ENCODE data around the gene EEIG1. TPM values are rescaled to one million over a fixed set of nuclear protein-coding genes. Genes with fewer than 3 reads are reported as not detected.

EEIG1 gene
- total RNA-seq, 2 experiments from 2014 or later = 50.7 to 58.0 TPM

GRCh38 chr9:127958728-127959127, 22.1 kb downstream of the EEIG1 start:
- Mint-ChIP-seq H3K9me3 (no peaks in the 10 kb centered on the region), H3K4me1 (ENCODE audit: low read depth) (peaks cover 91% of the 10 kb centered on the region), H3K4me3 (no peak overlapping the region), H3K27ac (peak overlapping the region; percentile 26), H3K27me3 (no peaks in the 10 kb centered on the region), H3K36me3 (peaks cover 7% of the 10 kb centered on the region)
- no peak for DNase-seq
- ChIA-PET CTCF (interaction anchor here (0.9 to 9.9 kb wide), 6 partner anchors 9 to 76 kb away, joined by 3 to 142 read pairs (median 4); no protein-coding TSS in a partner anchor), POLR2A (no interaction called here)
- intact Hi-C loops (cut with micrococcal nuclease) = loop anchor here (5.0 kb wide), 1 partner anchor 159 kb away; no protein-coding TSS in a partner anchor

- POLR2A ChIA-PET = interaction anchor here (1.1 to 2.7 kb wide), 7 partner anchors 8 to 71 kb away, joined by 3 to 31 read pairs (median 6); partner anchors contain the start of gene EEIG1
- no peaks in the 10 kb centered on the region for H3K27me3 Mint-ChIP-seq
- intact Hi-C loops (cut with micrococcal nuclease) = loop anchor here (1.0 to 5.0 kb wide), 5 partner anchors 15 to 162 kb away; no protein-coding TSS in a partner anchor
- no peaks in the 10 kb centered on the region for H3K9me3 Mint-ChIP-seq
- H3K4me3 Mint-ChIP-seq = peak overlapping the region; percentile 30
- H3K4me1 Mint-ChIP-seq (ENCODE audit: low read depth) = peaks cover 80% of the 10 kb centered on the region
- H3K36me3 Mint-ChIP-seq = peaks cover 3% of the 10 kb centered on the region
- DNase-seq = peak; percentile 95
- H3K27ac Mint-ChIP-seq = peak overlapping the region; percentile 92
- CTCF ChIA-PET = interaction anchor here (0.6 to 9.9 kb wide), 27 partner anchors 8 to 162 kb away, joined by 3 to 142 read pairs (median 6); partner anchors contain the start of gene EEIG1
Measured at GRCh38 chr9:127955294-127956015, 25.3 kb downstream of the EEIG1 start.

GRCh38 chr9:127954831-127955293, 25.9 kb downstream of the EEIG1 start:
- no peaks in the 10 kb centered on the region for H3K9me3 Mint-ChIP-seq
- peak overlapping the region; percentile 92 for H3K27ac Mint-ChIP-seq
- ChIA-PET CTCF (interaction anchor here (0.7 to 9.9 kb wide), 22 partner anchors 9 to 163 kb away, joined by 3 to 142 read pairs (median 10); partner anchors contain the start of gene EEIG1), POLR2A (interaction anchor here (1.1 to 2.7 kb wide), 8 partner anchors 8 to 77 kb away, joined by 3 to 31 read pairs (median 6); partner anchors contain the start of gene EEIG1)
- intact Hi-C loops (cut with micrococcal nuclease) = loop anchor here (1.0 to 5.0 kb wide), 5 partner anchors 15 to 162 kb away; no protein-coding TSS in a partner anchor
- H3K4me3 Mint-ChIP-seq = no peak overlapping the region
- peaks cover 5% of the 10 kb centered on the region for H3K36me3 Mint-ChIP-seq
- H3K4me1 Mint-ChIP-seq (ENCODE audit: low read depth) = peaks cover 78% of the 10 kb centered on the region
- DNase-seq = no peak
- no peaks in the 10 kb centered on the region for H3K27me3 Mint-ChIP-seq

- H3K36me3 Mint-ChIP-seq = peaks cover 5% of the 10 kb centered on the region
- POLR2A ChIA-PET = interaction anchor here (1.1 to 2.7 kb wide), 7 partner anchors 9 to 78 kb away, joined by 3 to 31 read pairs (median 6); partner anchors contain the start of gene EEIG1
- intact Hi-C loops (cut with micrococcal nuclease) = no loop called here
Measured at GRCh38 chr9:127953768-127954505, 26.9 kb downstream of the EEIG1 start.

GRCh38 chr9:127953154-127953553, 27.6 kb downstream of the EEIG1 start:
- DNase-seq = no peak
- CTCF ChIA-PET = interaction anchor here (1.1 to 9.9 kb wide), 6 partner anchors 10 to 164 kb away, joined by 3 to 142 read pairs (median 16); no protein-coding TSS in a partner anchor
- Mint-ChIP-seq H3K36me3 (peaks cover 5% of the 10 kb centered on the region), H3K27ac (peak overlapping the region; percentile 23), H3K9me3 (no peaks in the 10 kb centered on the region), H3K4me1 (ENCODE audit: low read depth) (peaks cover 67% of the 10 kb centered on the region), H3K27me3 (no peaks in the 10 kb centered on the region), H3K4me3 (no peak overlapping the region)
- intact Hi-C loops (cut with micrococcal nuclease) = no loop called here
- POLR2A ChIA-PET = interaction anchor here (1.3 kb wide), 1 partner anchor 82 kb away, joined by 3 read pairs; no protein-coding TSS in a partner anchor

More at GRCh38 chr9:127953768-127954505, 26.9 kb downstream of the EEIG1 start:
- Mint-ChIP-seq H3K27ac (peak overlapping the region; percentile 92), H3K4me3 (no peak overlapping the region), H3K9me3 (no peaks in the 10 kb centered on the region), H3K27me3 (no peaks in the 10 kb centered on the region), H3K4me1 (ENCODE audit: low read depth) (peaks cover 69% of the 10 kb centered on the region)
- CTCF ChIA-PET = interaction anchor here (1.0 to 9.9 kb wide), 12 partner anchors 10 to 164 kb away, joined by 3 to 142 read pairs (median 14); partner anchors contain the start of gene EEIG1
- peak; percentile 46 for DNase-seq

- Mint-ChIP-seq H3K4me1 (ENCODE audit: low read depth) (peaks cover 49% of the 10 kb centered on the region), H3K36me3 (peaks cover 4% of the 10 kb centered on the region), H3K27ac (peak overlapping the region; percentile 53), H3K27me3 (no peaks in the 10 kb centered on the region), H3K9me3 (no peaks in the 10 kb centered on the region), H3K4me3 (no peak overlapping the region)
- POLR2A ChIA-PET = no interaction called here
- CTCF ChIA-PET = interaction anchor here (1.4 to 9.9 kb wide), 2 partner anchors 8 to 84 kb away, joined by 6 to 120 read pairs; no protein-coding TSS in a partner anchor
- DNase-seq = no peak
- intact Hi-C loops (cut with micrococcal nuclease) = no loop called here
Measured at GRCh38 chr9:127950513-127951289, 30.1 kb downstream of the EEIG1 start.

GRCh38 chr9:127949827-127950512, 30.8 kb downstream of the EEIG1 start:
- intact Hi-C loops (cut with micrococcal nuclease) = no loop called here
- DNase-seq = no peak
- ChIA-PET POLR2A (interaction anchor here (0.6 to 1.2 kb wide), 2 partner anchors 23 to 69 kb away, joined by 3 to 4 read pairs; no protein-coding TSS in a partner anchor), CTCF (interaction anchor here (0.5 to 9.9 kb wide), 6 partner anchors 7 to 168 kb away, joined by 3 to 120 read pairs (median 3); partner anchors contain the start of gene CDK9)
- Mint-ChIP-seq H3K4me3 (no peak overlapping the region), H3K27ac (peak overlapping the region; percentile 53), H3K27me3 (no peaks in the 10 kb centered on the region), H3K4me1 (ENCODE audit: low read depth) (peaks cover 42% of the 10 kb centered on the region), H3K9me3 (no peaks in the 10 kb centered on the region), H3K36me3 (peaks cover 8% of the 10 kb centered on the region)

- H3K27me3 Mint-ChIP-seq = no peaks in the 10 kb centered on the region
- no peak overlapping the region for H3K4me3 Mint-ChIP-seq
- no peak overlapping the region for H3K27ac Mint-ChIP-seq
- peaks cover 18% of the 10 kb centered on the region for H3K36me3 Mint-ChIP-seq
- no peak for DNase-seq
- ChIA-PET CTCF (interaction anchor here (1.0 to 15.3 kb wide), 3 partner anchors 86 to 177 kb away, joined by 3 to 347 read pairs (median 6); no protein-coding TSS in a partner anchor), POLR2A (no interaction called here)
- no peaks in the 10 kb centered on the region for H3K9me3 Mint-ChIP-seq
- intact Hi-C loops (cut with micrococcal nuclease) = no loop called here
- H3K4me1 Mint-ChIP-seq (ENCODE audit: low read depth) = peaks cover 33% of the 10 kb centered on the region
Measured at GRCh38 chr9:127947841-127948710, 32.7 kb downstream of the EEIG1 start.

GRCh38 chr9:127946728-127947127, 34.1 kb downstream of the EEIG1 start:
- intact Hi-C loops (cut with micrococcal nuclease) = no loop called here
- no peaks in the 10 kb centered on the region for H3K9me3 Mint-ChIP-seq
- H3K27ac Mint-ChIP-seq = no peak overlapping the region
- POLR2A ChIA-PET = no interaction called here
- DNase-seq = no peak
- no peaks in the 10 kb centered on the region for H3K27me3 Mint-ChIP-seq
- CTCF ChIA-PET = interaction anchor here (1.2 to 15.3 kb wide), 2 partner anchors 9 to 90 kb away, joined by 3 to 347 read pairs; no protein-coding TSS in a partner anchor
- peaks cover 26% of the 10 kb centered on the region for H3K36me3 Mint-ChIP-seq
- H3K4me3 Mint-ChIP-seq = no peak overlapping the region
- peaks cover 30% of the 10 kb centered on the region for H3K4me1 Mint-ChIP-seq (ENCODE audit: low read depth)

GRCh38 chr9:127945942-127946341, 34.8 kb downstream of the EEIG1 start:
- ChIA-PET POLR2A (no interaction called here), CTCF (interaction anchor here (1.2 to 15.3 kb wide), 2 partner anchors 10 to 90 kb away, joined by 3 to 347 read pairs; no protein-coding TSS in a partner anchor)
- Mint-ChIP-seq H3K27me3 (no peaks in the 10 kb centered on the region), H3K4me1 (ENCODE audit: low read depth) (peaks cover 27% of the 10 kb centered on the region), H3K27ac (peak overlapping the region; percentile 10), H3K4me3 (no peak overlapping the region), H3K9me3 (no peaks in the 10 kb centered on the region), H3K36me3 (peaks cover 26% of the 10 kb centered on the region)
- intact Hi-C loops (cut with micrococcal nuclease) = no loop called here
- no peak for DNase-seq
